Panc1 (cell line): ENCODE results near the gene ANKMY2.

ENCODE experiments used
- POLR2AphosphoS5 ChIP-seq: IDR thresholded peaks from 2 replicates; pipeline ENCODE4 v1.6.1; 2012; ENCODE audit warnings: mild to moderate bottlenecking, low read depth, low read length, moderate library complexity
- TF ChIP-seq, protein P1 (sequence below): fragments of 450-650 bp; IDR thresholded peaks from 2 replicates; pipeline ENCODE4 v1.5.1; 2017; ENCODE audit warnings: mild to moderate bottlenecking

DNA sequence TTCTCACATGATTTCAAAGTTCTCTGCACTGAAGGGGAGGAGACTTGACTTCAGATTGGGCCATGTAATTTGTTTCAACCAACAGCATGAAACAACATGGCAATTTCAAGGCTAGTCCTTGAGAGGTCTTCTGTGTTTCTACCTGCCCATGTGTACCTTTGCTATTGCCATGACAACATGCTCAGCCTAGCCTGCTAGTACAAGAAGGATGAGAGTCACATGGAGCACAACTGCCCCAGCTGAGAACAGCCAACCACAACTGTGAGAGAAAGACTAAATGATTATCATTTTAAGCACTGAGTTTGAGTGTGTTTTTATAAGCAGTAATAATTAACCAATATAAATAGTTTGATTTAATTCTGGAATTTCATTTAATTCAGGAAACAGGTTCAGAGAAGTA is 41.9 kb downstream of the ANKMY2 start:
- TF ChIP-seq, protein P1, sequence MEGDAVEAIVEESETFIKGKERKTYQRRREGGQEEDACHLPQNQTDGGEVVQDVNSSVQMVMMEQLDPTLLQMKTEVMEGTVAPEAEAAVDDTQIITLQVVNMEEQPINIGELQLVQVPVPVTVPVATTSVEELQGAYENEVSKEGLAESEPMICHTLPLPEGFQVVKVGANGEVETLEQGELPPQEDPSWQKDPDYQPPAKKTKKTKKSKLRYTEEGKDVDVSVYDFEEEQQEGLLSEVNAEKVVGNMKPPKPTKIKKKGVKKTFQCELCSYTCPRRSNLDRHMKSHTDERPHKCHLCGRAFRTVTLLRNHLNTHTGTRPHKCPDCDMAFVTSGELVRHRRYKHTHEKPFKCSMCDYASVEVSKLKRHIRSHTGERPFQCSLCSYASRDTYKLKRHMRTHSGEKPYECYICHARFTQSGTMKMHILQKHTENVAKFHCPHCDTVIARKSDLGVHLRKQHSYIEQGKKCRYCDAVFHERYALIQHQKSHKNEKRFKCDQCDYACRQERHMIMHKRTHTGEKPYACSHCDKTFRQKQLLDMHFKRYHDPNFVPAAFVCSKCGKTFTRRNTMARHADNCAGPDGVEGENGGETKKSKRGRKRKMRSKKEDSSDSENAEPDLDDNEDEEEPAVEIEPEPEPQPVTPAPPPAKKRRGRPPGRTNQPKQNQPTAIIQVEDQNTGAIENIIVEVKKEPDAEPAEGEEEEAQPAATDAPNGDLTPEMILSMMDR = no peak
- TF ChIP-seq POLR2AphosphoS5 = no peak
